GM12801 (cell line): ENCODE results near the gene ZP1.

Source experiments
- CTCF ChIP-seq: IDR thresholded peaks from one replicate; pipeline ENCODE4 v1.5.1; 2011; ENCODE audit warnings: control low read depth; ENCODE audit not compliant: insufficient read length; ENCODE audit errors: extremely low read depth

ZP1 gene

GRCh38 chr11:60831143-60831500 lies 36.2 kb upstream of the ZP1 start:
- no peak for TF ChIP-seq CTCF

- TF ChIP-seq CTCF, result no peak
These were observed 35.8 kb upstream of the ZP1 start for GRCh38 chr11:60831501-60832079.

- TF ChIP-seq CTCF, result no peak
These were observed 32.4 kb upstream of the ZP1 start for GRCh38 chr11:60834742-60835533.

- no peak for TF ChIP-seq CTCF
These were observed 31.9 kb upstream of the ZP1 start for GRCh38 chr11:60835534-60835846.

- no peak for TF ChIP-seq CTCF
These were observed 30.4 kb upstream of the ZP1 start for GRCh38 chr11:60836866-60837515.

- no peak for TF ChIP-seq CTCF
These were observed 29.2 kb upstream of the ZP1 start for GRCh38 chr11:60838132-60838531.

GRCh38 chr11:60840470-60841430 lies 26.6 kb upstream of the ZP1 start:
- TF ChIP-seq CTCF, result no peak
